CD4-positive, alpha-beta T cell treated with Interleukin-17A for 4 hours (primary cell): ENCODE results near the gene DNAH14.
"Not testable (repeated sequence)": the region's sequence is repeated elsewhere in the genome, so short reads cannot be mapped to it uniquely, and the experiment has no call there.

ENCODE experiments used
- DNase-seq: peaks from one replicate; pipeline ENCODE4 v3.0.0-alpha.2; 2020; ENCODE audit warnings: mixed read lengths

Gene DNAH14

GRCh38 chr1:225158291-225158690, 228.8 kb downstream of the DNAH14 start:
- DNase-seq: no peak

- no peak for DNase-seq
Measured at GRCh38 chr1:225159793-225160192, 230.3 kb downstream of the DNAH14 start.

GRCh38 chr1:225177409-225177808, 247.9 kb downstream of the DNAH14 start:
- DNase-seq: not testable (repeated sequence)

GRCh38 chr1:225179686-225180085, 250.2 kb downstream of the DNAH14 start:
- no peak for DNase-seq

- DNase-seq: no peak
Measured at GRCh38 chr1:225182716-225183115, 253.2 kb downstream of the DNAH14 start.

- DNase-seq: no peak
Measured at GRCh38 chr1:225191199-225191753, 261.8 kb downstream of the DNAH14 start.

- no peak for DNase-seq
Measured at GRCh38 chr1:225201447-225201846, 272.0 kb downstream of the DNAH14 start.

GRCh38 chr1:225207791-225208190, 278.3 kb downstream of the DNAH14 start:
- no peak for DNase-seq

GRCh38 chr1:225209153-225209552, 279.7 kb downstream of the DNAH14 start:
- DNase-seq: no peak

- DNase-seq: not testable (repeated sequence)
Measured at GRCh38 chr1:225210180-225210579, 280.7 kb downstream of the DNAH14 start.

GRCh38 chr1:225211694-225212442, 282.4 kb downstream of the DNAH14 start:
- not testable (repeated sequence) for DNase-seq

GRCh38 chr1:225224287-225224686, 294.8 kb downstream of the DNAH14 start:
- DNase-seq: no peak

- no peak for DNase-seq
Measured at GRCh38 chr1:225225681-225226080, 296.2 kb downstream of the DNAH14 start.

GRCh38 chr1:225228871-225229303, 299.4 kb downstream of the DNAH14 start:
- DNase-seq: no peak

GRCh38 chr1:225229429-225229828, 300.0 kb downstream of the DNAH14 start:
- not testable (repeated sequence) for DNase-seq

- no peak for DNase-seq
Measured at GRCh38 chr1:225230483-225230882, 301.0 kb downstream of the DNAH14 start.

- DNase-seq: not testable (repeated sequence)
Measured at GRCh38 chr1:225232930-225233329, 303.5 kb downstream of the DNAH14 start.

GRCh38 chr1:225242611-225243010, 313.1 kb downstream of the DNAH14 start:
- DNase-seq: no peak

- no peak for DNase-seq
Measured at GRCh38 chr1:225250432-225250831, 321.0 kb downstream of the DNAH14 start.

GRCh38 chr1:225253173-225253572, 323.7 kb downstream of the DNAH14 start:
- no peak for DNase-seq

- no peak for DNase-seq
Measured at GRCh38 chr1:225253784-225254183, 324.3 kb downstream of the DNAH14 start.

GRCh38 chr1:225254676-225255075, 325.2 kb downstream of the DNAH14 start:
- no peak for DNase-seq

GRCh38 chr1:225257081-225257480, 327.6 kb downstream of the DNAH14 start:
- no peak for DNase-seq

GRCh38 chr1:225258811-225259210, 329.3 kb downstream of the DNAH14 start:
- no peak for DNase-seq

GRCh38 chr1:225259542-225259941, 330.1 kb downstream of the DNAH14 start:
- DNase-seq: no peak
